ENCODE results near the gene DBX1. TPM values are rescaled to one million over a fixed set of nuclear protein-coding genes. Genes with fewer than 3 reads are reported as not detected.

Gene DBX1
- total RNA-seq, 2 experiments from 2014 or later = not detected

GRCh38 chr11:20122131-20122530 lies 38.1 kb downstream of the DBX1 start:
- no peaks in the 10 kb centered on the region for H3K79me2 ChIP-seq (ENCODE audit: insufficient read depth, low read depth, low read length)
- no peaks in the 10 kb centered on the region for H4K20me1 ChIP-seq (ENCODE audit: insufficient read depth, low read length)
- H3K4me2 ChIP-seq (ENCODE audit: low read length) = no peak overlapping the region
- ChIA-PET CTCF (ENCODE audit: unreplicated experiment) (no interaction called here), POLR2A (interaction anchor here (0.7 kb wide), 1 partner anchor 883 kb away, joined by 3 read pairs; no protein-coding TSS in a partner anchor)
- H3K36me3 ChIP-seq (ENCODE audit: insufficient read depth, low read length) = no peaks in the 10 kb centered on the region
- H3K9me3 ChIP-seq (ENCODE audit: low read length) = no peaks in the 10 kb centered on the region
- no peak for TF ChIP-seq CTCF (conservative IDR thresholded peaks at IDR 0.05; ENCODE audit: low read length)
- TF ChIP-seq EZH2phosphoT487 (IDR thresholded peaks at IDR 0.05; ENCODE audit: borderline replicate concordance, low read depth, low read length) = no peak
- BruUV-seq (replicated peaks) = no TSS peak
- H3K9me2 ChIP-seq (ENCODE audit: insufficient read depth, low read length) = no peaks in the 10 kb centered on the region
- no peak for DNase-seq (ENCODE audit: low spot score)
- intact Hi-C loops (cut with micrococcal nuclease; ENCODE audit: unreplicated experiment) = no loop called here
- no peaks in the 10 kb centered on the region for H3K4me1 ChIP-seq (ENCODE audit: insufficient read depth, low read length, poor library complexity, severe bottlenecking)
- no peak overlapping the region for H3K4me3 ChIP-seq (ENCODE audit: low read depth, low read length, poor library complexity, severe bottlenecking)
- no peak overlapping the region for H2AFZ ChIP-seq (ENCODE audit: low read length)
- no peak overlapping the region for H3K27ac ChIP-seq (ENCODE audit: low read depth, low read length, poor library complexity, severe bottlenecking)

- H3K79me2 ChIP-seq (ENCODE audit: insufficient read depth, low read depth, low read length) = no peaks in the 10 kb centered on the region
- H4K20me1 ChIP-seq (ENCODE audit: insufficient read depth, low read length) = no peaks in the 10 kb centered on the region
- no peak overlapping the region for H3K4me2 ChIP-seq (ENCODE audit: low read length)
- H3K9me3 ChIP-seq (ENCODE audit: low read length) = no peaks in the 10 kb centered on the region
- H3K27ac ChIP-seq (ENCODE audit: low read depth, low read length, poor library complexity, severe bottlenecking) = no peak overlapping the region
- DNase-seq (ENCODE audit: low spot score) = no peak
- H3K4me1 ChIP-seq (ENCODE audit: insufficient read depth, low read length, poor library complexity, severe bottlenecking) = no peaks in the 10 kb centered on the region
- intact Hi-C loops (cut with micrococcal nuclease; ENCODE audit: unreplicated experiment) = no loop called here
- no peaks in the 10 kb centered on the region for H3K9me2 ChIP-seq (ENCODE audit: insufficient read depth, low read length)
- no peak overlapping the region for H3K4me3 ChIP-seq (ENCODE audit: low read depth, low read length, poor library complexity, severe bottlenecking)
- TF ChIP-seq CTCF (conservative IDR thresholded peaks at IDR 0.05; ENCODE audit: low read length) = no peak
- no peak for TF ChIP-seq EZH2phosphoT487 (IDR thresholded peaks at IDR 0.05; ENCODE audit: borderline replicate concordance, low read depth, low read length)
- BruUV-seq (replicated peaks) = no TSS peak
- H3K36me3 ChIP-seq (ENCODE audit: insufficient read depth, low read length) = no peaks in the 10 kb centered on the region
- no peak overlapping the region for H2AFZ ChIP-seq (ENCODE audit: low read length)
- ChIA-PET CTCF (ENCODE audit: unreplicated experiment) (no interaction called here), POLR2A (no interaction called here)
These were observed 39.9 kb downstream of the DBX1 start for GRCh38 chr11:20120134-20120925.

GRCh38 chr11:20119315-20119714 lies 41.0 kb downstream of the DBX1 start:
- intact Hi-C loops (cut with micrococcal nuclease; ENCODE audit: unreplicated experiment) = no loop called here

More at GRCh38 chr11:20119315-20119714, 41.0 kb downstream of the DBX1 start:
- ChIA-PET CTCF (ENCODE audit: unreplicated experiment) (no interaction called here), POLR2A (no interaction called here)
- H3K4me1 ChIP-seq (ENCODE audit: insufficient read depth, low read length, poor library complexity, severe bottlenecking) = no peaks in the 10 kb centered on the region
- H4K20me1 ChIP-seq (ENCODE audit: insufficient read depth, low read length) = no peaks in the 10 kb centered on the region
- DNase-seq (ENCODE audit: low spot score) = no peak
- no peak overlapping the region for H3K4me2 ChIP-seq (ENCODE audit: low read length)
- H3K9me2 ChIP-seq (ENCODE audit: insufficient read depth, low read length) = no peaks in the 10 kb centered on the region
- H3K36me3 ChIP-seq (ENCODE audit: insufficient read depth, low read length) = no peaks in the 10 kb centered on the region
- H3K4me3 ChIP-seq (ENCODE audit: low read depth, low read length, poor library complexity, severe bottlenecking) = no peak overlapping the region
- no peak overlapping the region for H2AFZ ChIP-seq (ENCODE audit: low read length)
- TF ChIP-seq CTCF (conservative IDR thresholded peaks at IDR 0.05; ENCODE audit: low read length) = no peak
- TF ChIP-seq EZH2phosphoT487 (IDR thresholded peaks at IDR 0.05; ENCODE audit: borderline replicate concordance, low read depth, low read length) = no peak
- H3K79me2 ChIP-seq (ENCODE audit: insufficient read depth, low read depth, low read length) = no peaks in the 10 kb centered on the region
- H3K9me3 ChIP-seq (ENCODE audit: low read length) = no peaks in the 10 kb centered on the region
- BruUV-seq (replicated peaks) = no TSS peak
- no peak overlapping the region for H3K27ac ChIP-seq (ENCODE audit: low read depth, low read length, poor library complexity, severe bottlenecking)
